HG03196 (cell line): ENCODE results near the gene ERC1.
"Not testable (repeated sequence)": the region's sequence is repeated elsewhere in the genome, so short reads cannot be mapped to it uniquely, and the experiment has no call there.

Experiments
- ATAC-seq: cut with Tn5 transposase; IDR thresholded peaks from one replicate; pipeline ENCODE4 v1.9.1; 2021; ENCODE audit not compliant: unreplicated experiment

Gene ERC1

GRCh38 chr12:1344245-1344644 lies 353.2 kb downstream of the ERC1 start:
- ATAC-seq, result no peak

GRCh38 chr12:1346126-1346525 lies 355.1 kb downstream of the ERC1 start:
- no peak for ATAC-seq

- no peak for ATAC-seq
Measured at GRCh38 chr12:1347294-1347693, 356.3 kb downstream of the ERC1 start.

GRCh38 chr12:1348606-1349005 lies 357.6 kb downstream of the ERC1 start:
- ATAC-seq, result no peak

DNA sequence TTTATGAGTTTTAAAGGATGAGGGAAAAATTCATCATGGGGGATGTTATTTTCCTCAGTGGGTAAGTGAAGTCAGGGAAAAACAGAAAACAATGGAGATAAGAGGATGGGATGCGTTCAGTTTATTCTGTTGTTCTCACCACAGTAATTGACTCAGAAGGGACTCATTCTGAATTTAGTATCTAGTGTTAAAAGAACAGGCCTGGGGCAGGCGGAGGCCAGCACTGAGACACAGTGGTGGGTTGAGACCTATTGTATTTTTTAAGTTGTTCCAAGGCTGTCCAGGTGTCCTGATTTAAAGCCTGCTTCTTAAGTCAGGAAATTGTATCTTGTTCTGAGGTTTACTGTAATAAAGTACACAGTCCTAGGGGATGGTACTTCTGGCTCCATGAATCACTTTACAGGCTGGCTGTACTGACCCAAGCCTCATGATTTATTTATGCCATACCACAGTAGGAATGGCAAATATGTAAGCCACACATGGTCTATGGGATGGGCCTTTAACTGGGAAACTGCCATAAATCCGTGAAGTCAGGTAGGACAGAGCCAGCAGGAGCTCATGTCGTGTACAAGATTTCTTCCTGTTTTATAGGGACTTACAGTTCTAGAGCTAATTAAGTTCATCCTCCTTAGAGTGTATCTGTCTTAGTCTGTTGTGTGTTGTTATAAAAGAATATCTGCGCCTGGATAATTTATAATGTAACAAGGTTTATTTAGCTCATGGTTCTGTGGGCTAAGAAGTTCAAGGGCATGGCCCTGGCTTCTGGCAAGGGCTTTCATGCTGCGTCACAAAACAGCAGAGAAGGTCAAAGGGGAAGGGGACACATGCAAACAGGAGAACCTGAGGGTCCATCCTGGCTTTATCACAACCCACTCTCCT lies 359.3 kb downstream of the ERC1 start:
- no peak for ATAC-seq

DNA sequence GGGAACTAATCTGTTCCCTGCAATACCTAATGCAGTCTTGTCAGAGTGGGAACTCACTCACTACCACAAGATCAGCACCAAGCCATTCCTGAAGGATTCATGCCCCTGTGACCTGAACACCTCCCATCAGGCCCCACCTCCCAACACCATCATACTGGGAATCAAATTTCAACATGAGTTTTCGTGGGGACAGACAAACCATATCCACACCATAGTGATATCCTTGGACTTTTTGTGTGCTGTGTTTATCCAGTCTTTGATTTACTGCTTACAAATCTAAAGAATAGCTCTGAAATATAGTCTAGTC lies 359.9 kb downstream of the ERC1 start:
- no peak for ATAC-seq

- ATAC-seq, result no peak
Measured at GRCh38 chr12:1351926-1352325, 360.9 kb downstream of the ERC1 start.

- no peak for ATAC-seq
Measured at GRCh38 chr12:1353451-1353850, 362.4 kb downstream of the ERC1 start.

DNA sequence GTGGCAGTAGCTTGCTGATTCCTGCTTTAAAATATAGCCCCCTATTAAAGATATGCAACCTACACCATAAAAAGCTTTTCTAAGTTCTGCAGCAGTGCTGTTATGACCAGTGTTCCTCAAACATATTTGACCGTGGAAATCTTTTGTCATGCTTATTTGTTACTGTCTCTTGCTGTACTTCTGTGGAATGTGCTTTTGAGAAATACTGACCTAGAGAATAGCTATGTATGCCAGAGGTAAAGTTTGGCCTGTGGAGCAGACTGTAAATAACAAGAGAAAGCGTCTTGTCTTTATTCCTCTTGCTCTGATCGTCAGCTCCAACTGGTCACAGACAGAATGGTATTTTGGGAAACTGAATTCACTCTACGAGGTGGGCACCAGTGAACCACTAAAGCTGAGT lies 364.4 kb downstream of the ERC1 start:
- ATAC-seq, result no peak

- ATAC-seq, result not testable (repeated sequence)
Measured at GRCh38 chr12:1355871-1356270, 364.8 kb downstream of the ERC1 start.

- no peak for ATAC-seq
Measured at GRCh38 chr12:1356285-1356684, 365.3 kb downstream of the ERC1 start.

GRCh38 chr12:1357171-1357570 lies 366.1 kb downstream of the ERC1 start:
- no peak for ATAC-seq

DNA sequence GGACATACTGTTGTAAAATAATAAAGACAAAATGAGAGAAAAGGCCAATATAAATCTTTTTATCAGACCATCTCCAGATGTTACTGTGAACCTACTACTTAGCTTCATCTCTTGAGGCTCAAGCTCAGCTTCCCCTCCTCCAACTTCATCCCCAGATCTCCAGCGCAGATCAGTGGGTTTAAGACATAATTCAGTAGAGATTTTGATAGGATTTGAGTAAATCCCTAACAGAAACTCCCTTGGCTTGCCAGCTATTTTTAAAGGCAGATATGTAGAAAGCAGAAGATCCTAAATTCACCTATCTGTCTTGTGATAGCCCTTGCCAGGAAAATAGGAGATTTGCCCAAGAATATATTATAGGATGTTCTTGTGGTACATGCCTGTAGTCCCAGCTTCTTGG lies 366.7 kb downstream of the ERC1 start:
- no peak for ATAC-seq

DNA sequence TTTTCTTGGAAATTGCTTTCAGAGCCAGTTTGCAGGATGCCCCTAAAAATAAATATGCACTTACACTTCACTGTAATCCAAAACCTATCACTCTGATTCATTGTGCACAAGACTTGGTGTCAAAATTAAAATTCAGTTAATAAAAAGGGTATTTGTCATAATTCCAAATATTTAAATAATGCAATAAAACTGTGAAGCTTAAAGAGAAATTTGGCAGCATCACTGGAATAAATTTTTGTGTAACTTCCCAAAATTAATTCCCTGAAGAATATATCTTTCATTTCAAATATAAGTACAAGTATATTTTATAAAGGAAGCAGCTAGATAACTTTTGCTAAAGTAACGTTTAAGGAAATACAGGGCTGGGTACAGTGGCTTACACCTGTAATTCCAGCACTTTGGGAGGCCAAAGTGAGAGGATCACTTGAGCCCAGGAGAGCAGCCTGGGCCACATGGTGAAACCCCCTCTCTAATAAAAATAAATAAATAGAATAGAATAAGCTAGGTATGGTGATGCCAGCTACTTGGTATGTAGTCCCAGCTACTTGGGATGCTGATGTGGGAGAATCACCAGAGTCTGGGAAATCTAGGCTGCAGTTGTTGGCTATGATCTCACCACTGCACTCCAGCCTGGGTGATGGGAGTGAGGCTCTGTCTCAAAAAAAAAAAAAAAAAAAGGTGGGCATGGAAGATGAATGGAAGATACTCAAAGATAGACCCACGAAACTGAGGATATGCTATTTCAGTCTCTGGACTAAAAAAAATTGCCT lies 369.6 kb downstream of the ERC1 start:
- no peak for ATAC-seq

DNA sequence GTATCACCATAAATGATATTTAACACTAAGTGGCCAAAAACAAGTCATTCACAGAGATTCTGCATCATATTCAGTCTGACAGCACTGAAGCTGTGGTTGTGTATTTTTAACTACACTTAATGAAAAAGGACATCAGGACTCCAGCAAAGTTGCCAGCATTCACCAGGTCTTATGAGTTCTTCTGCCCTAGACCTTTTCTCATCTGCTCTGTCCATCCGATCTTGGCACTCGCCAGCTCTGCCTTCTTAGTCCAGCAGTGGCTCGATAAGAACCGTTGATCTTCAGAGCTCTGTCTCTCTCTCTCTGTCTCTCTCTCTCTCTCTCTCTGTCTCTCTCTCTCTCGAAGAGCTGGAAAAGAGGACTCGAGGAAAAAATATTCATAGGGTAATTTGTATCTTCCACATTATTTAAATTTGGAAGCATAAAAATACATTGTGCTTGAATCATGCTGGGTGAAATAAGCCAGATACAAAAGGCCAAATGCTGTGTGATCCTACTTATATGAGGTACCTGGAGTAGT lies 371.2 kb downstream of the ERC1 start:
- ATAC-seq, result no peak

- ATAC-seq, result no peak
Measured at GRCh38 chr12:1365703-1366102, 374.7 kb downstream of the ERC1 start.

- ATAC-seq, result no peak
Measured at GRCh38 chr12:1367331-1368291, 376.6 kb downstream of the ERC1 start.

GRCh38 chr12:1369460-1369859 lies 378.4 kb downstream of the ERC1 start:
- no peak for ATAC-seq

DNA sequence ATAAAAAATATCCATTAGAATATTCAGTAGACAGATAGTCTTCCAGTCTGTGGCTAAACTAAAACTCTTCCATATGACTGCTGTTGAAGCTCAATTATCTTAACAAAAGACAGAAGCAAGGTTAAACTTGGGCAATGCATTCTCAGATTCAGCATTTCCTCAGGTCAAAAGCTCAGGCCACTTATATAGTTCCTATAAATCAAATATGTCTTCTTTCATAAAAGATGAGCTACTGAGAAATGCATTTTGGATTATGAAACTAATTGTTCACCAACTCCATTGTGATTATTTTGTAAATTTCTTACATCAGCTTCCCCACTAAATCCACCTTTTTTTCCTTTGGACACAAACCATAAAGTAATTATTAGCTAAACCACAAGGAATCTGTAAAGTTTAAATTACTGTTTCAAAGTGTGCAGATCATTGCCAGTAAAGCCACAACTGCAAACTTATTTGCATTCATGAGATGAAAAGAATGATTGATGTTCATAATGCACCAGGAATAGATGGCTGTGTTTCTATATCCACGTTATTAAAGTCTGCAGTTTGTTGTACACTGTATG lies 379.0 kb downstream of the ERC1 start:
- ATAC-seq, result no peak

- no peak for ATAC-seq
Measured at GRCh38 chr12:1373901-1374735, 383.1 kb downstream of the ERC1 start.
